Calu3 (cell line): ENCODE data around the gene LBH. TPM values are rescaled to one million over a fixed set of nuclear protein-coding genes. Genes with fewer than 3 reads are reported as not detected.

ENCODE experiments used
- BruUV-seq: library from RNA; stranded (reverse); fragments of 400-500 nt; replicated peaks from 2 replicates; lab custom pipeline; 2021; lab: Mats Ljungman, UMichigan
- CTCF ChIA-PET: fragments of 300-600 bp; sonication (Branson Sonifier 250); formaldehyde crosslinking; loops from one replicate; lab custom pipeline; 2022; ENCODE audit warnings: antibody characterized with exemption; lab: Charles Lee
- DNase-seq: peaks from one replicate; pipeline ENCODE4 v3.0.0; 2022
- H3K27ac Mint-ChIP-seq: one replicate; pipeline ENCODE4 v1.8.0; 2022; ENCODE audit warnings: mixed read lengths; ENCODE audit not compliant: unreplicated experiment
- H3K27me3 Mint-ChIP-seq: one replicate; pipeline ENCODE4 v1.8.0; 2022; ENCODE audit warnings: mixed read lengths; ENCODE audit not compliant: unreplicated experiment
- H3K36me3 Mint-ChIP-seq: one replicate; pipeline ENCODE4 v1.8.0; 2022; ENCODE audit warnings: mild to moderate bottlenecking, moderate library complexity, mixed read lengths; ENCODE audit not compliant: insufficient read depth, unreplicated experiment
- H3K4me1 Mint-ChIP-seq: one replicate; pipeline ENCODE4 v1.8.0; 2022; ENCODE audit warnings: mild to moderate bottlenecking, low read depth, mixed read lengths; ENCODE audit not compliant: unreplicated experiment
- H3K4me3 Mint-ChIP-seq: one replicate; pipeline ENCODE4 v1.8.0; 2022; ENCODE audit warnings: mild to moderate bottlenecking, low read depth, moderate library complexity, mixed read lengths; ENCODE audit not compliant: unreplicated experiment
- H3K9me3 Mint-ChIP-seq: one replicate; pipeline ENCODE4 v1.8.0; 2022; ENCODE audit warnings: low read depth, mixed read lengths; ENCODE audit not compliant: unreplicated experiment
- intact Hi-C: fragments of 100-400 bp; cut with micrococcal nuclease; formaldehyde crosslinking; loops from one replicate; pipeline ENCODE4 v1.10.0; 2022; ENCODE audit not compliant: unreplicated experiment
- total RNA-seq: library from RNA; stranded (reverse); gene quantifications from 2 replicates; pipeline ENCODE4 v1.2.3, GENCODE V29; 2022
- TF ChIP-seq, protein P1 (sequence below): fragments of 200-600 bp; IDR thresholded peaks from one replicate; pipeline ENCODE4 v1.8.0; 2022; ENCODE audit warnings: antibody characterized with exemption; ENCODE audit not compliant: unreplicated experiment

The LBH gene
- total RNA-seq, 1 experiment from 2014 or later, result 3.3 TPM

GRCh38 chr2:30283931-30284565, 52.7 kb downstream of the LBH start:
- intact Hi-C loops, result no loop called here
- TF ChIP-seq, protein P1, sequence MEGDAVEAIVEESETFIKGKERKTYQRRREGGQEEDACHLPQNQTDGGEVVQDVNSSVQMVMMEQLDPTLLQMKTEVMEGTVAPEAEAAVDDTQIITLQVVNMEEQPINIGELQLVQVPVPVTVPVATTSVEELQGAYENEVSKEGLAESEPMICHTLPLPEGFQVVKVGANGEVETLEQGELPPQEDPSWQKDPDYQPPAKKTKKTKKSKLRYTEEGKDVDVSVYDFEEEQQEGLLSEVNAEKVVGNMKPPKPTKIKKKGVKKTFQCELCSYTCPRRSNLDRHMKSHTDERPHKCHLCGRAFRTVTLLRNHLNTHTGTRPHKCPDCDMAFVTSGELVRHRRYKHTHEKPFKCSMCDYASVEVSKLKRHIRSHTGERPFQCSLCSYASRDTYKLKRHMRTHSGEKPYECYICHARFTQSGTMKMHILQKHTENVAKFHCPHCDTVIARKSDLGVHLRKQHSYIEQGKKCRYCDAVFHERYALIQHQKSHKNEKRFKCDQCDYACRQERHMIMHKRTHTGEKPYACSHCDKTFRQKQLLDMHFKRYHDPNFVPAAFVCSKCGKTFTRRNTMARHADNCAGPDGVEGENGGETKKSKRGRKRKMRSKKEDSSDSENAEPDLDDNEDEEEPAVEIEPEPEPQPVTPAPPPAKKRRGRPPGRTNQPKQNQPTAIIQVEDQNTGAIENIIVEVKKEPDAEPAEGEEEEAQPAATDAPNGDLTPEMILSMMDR, result no peak
- CTCF ChIA-PET, result no interaction called here
- no peaks in the 10 kb centered on the region for H3K36me3 Mint-ChIP-seq
- H3K4me3 Mint-ChIP-seq, result no peak overlapping the region
- H3K4me1 Mint-ChIP-seq, result no peaks in the 10 kb centered on the region
- DNase-seq, result no peak
- H3K9me3 Mint-ChIP-seq, result no peaks in the 10 kb centered on the region
- H3K27ac Mint-ChIP-seq, result no peak overlapping the region
- BruUV-seq, result no TSS peak
- H3K27me3 Mint-ChIP-seq, result peaks cover 13% of the 10 kb centered on the region

GRCh38 chr2:30285758-30286157, 54.4 kb downstream of the LBH start:
- no TSS peak for BruUV-seq
- no peaks in the 10 kb centered on the region for H3K36me3 Mint-ChIP-seq
- TF ChIP-seq, protein P1, result no peak
- H3K27me3 Mint-ChIP-seq, result peaks cover 5% of the 10 kb centered on the region
- H3K27ac Mint-ChIP-seq, result no peak overlapping the region
- no peaks in the 10 kb centered on the region for H3K9me3 Mint-ChIP-seq
- intact Hi-C loops, result no loop called here
- no peaks in the 10 kb centered on the region for H3K4me1 Mint-ChIP-seq
- CTCF ChIA-PET, result interaction anchor here (1.1 kb wide), 1 partner anchor 16 kb away, joined by 4 read pairs; no protein-coding TSS in a partner anchor
- DNase-seq, result no peak
- no peak overlapping the region for H3K4me3 Mint-ChIP-seq

DNA sequence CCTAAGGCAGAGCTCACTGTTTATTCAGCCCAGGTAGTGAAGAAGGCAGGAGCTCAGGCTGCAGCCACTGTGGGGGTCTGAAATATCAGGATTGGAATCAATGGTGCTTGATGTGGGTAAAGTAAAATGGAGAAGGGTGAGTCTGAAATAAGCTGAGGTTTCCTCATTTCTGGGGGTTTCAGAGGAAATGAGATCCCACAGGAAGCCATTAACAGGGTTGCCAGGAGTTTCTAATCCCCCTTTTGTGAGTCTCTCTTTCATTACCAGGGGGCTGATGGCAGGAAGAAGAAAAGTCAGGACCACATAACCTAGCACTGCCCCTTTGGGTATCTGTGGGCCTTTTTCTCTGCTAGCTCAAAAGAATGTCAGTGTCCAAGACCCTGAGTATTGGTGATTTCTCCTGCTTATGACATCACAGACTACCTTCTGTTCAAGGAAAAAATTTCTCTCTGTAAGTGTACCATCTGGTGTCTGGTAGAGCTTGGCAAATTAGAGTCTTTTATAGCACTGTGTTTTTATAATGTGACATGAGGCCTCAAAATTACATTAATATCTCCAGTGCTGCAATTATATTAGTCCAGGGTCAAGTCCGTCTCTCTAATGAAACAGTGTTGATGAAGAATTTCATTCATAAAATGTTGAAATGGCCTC, 56.0 kb downstream of the LBH start:
- CTCF ChIA-PET, result no interaction called here
- Mint-ChIP-seq H3K4me1 (no peaks in the 10 kb centered on the region), H3K9me3 (no peaks in the 10 kb centered on the region), H3K4me3 (no peak overlapping the region), H3K27ac (no peak overlapping the region), H3K36me3 (no peaks in the 10 kb centered on the region), H3K27me3 (no peaks in the 10 kb centered on the region)
- DNase-seq, result no peak
- TF ChIP-seq, protein P1, result no peak
- BruUV-seq, result no TSS peak
- intact Hi-C loops, result no loop called here

DNA sequence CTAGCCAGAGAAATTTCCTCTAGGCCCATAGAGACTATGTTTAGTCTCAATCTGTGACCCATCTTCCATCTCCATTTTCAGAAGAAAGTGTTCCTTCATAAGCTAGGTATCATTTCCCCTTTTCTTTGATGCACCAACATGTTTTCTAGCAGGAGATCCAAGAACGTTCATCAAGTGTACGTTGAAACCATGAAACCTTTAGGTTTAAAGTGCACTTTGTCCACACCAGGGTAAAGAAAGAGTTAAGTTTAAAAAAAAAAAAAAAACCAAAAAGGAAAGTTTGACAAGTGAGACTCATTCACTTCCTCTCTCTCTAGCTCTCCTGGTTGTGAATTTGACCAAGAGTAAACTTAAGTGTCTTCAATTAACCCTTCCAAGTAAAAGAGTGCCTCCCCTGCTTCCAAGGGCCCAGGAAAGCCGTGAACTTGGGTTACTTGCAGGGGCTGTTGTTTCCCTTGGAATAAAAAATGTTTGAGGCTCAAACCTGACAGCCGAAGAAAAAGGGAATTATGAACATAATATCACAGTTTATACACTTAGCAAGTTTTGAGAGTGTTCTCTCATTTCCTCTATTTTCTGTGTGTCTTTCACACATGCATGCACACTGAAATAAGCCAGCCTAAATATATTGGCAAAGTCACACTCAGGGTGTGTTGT, 56.7 kb downstream of the LBH start:
- Mint-ChIP-seq H3K27ac (no peak overlapping the region), H3K27me3 (no peaks in the 10 kb centered on the region), H3K4me1 (peaks cover 2% of the 10 kb centered on the region), H3K4me3 (no peak overlapping the region), H3K9me3 (no peaks in the 10 kb centered on the region), H3K36me3 (no peaks in the 10 kb centered on the region)
- no peak for DNase-seq
- BruUV-seq, result no TSS peak
- TF ChIP-seq, protein P1, result no peak
- intact Hi-C loops, result no loop called here
- CTCF ChIA-PET, result interaction anchor here (1.6 kb wide), 1 partner anchor 12 kb away, joined by 3 read pairs; no protein-coding TSS in a partner anchor
